HG03159 (cell line): ENCODE results near the gene HNRNPLL.
"Not testable (repeated sequence)": the region's sequence is repeated elsewhere in the genome, so short reads cannot be mapped to it uniquely, and the experiment has no call there.

ENCODE experiments used
- ATAC-seq: cut with Tn5 transposase; IDR thresholded peaks from one replicate; pipeline ENCODE4 v1.9.1; 2021; ENCODE audit warnings: mild to moderate bottlenecking, moderate library complexity; ENCODE audit not compliant: unreplicated experiment

Gene HNRNPLL

DNA sequence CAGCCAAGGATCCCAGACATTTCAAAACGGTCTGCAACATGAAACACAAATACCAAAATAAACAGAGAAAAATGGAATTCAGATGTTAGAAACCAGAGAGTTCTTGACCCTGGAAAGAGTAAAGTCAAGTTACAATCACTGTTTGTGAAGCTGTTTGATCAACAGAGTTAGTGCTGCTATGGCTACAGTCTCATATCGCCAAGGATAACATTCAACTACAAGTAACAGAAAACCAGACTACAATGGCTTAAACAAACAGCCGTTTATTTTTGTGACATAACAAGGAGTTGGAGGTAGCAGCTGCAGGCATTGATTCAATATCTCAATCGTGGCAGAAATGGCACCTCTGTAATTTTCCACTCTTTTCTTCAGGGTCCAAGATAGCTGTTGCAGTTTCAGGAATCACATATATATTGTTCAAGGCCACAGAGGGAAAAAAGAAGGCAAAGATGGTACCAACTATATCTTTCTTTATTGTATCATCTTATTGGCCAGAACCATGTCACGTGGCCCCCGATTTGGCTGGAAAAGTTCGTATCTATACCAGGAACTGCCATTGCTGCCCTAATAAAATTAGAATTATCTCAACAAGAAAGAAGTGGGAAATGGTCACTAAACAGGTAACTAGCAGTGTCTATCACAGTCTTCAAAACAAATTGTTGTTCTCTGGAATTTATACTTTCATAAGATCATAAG, 17.7 kb upstream of the HNRNPLL start:
- ATAC-seq: no peak

DNA sequence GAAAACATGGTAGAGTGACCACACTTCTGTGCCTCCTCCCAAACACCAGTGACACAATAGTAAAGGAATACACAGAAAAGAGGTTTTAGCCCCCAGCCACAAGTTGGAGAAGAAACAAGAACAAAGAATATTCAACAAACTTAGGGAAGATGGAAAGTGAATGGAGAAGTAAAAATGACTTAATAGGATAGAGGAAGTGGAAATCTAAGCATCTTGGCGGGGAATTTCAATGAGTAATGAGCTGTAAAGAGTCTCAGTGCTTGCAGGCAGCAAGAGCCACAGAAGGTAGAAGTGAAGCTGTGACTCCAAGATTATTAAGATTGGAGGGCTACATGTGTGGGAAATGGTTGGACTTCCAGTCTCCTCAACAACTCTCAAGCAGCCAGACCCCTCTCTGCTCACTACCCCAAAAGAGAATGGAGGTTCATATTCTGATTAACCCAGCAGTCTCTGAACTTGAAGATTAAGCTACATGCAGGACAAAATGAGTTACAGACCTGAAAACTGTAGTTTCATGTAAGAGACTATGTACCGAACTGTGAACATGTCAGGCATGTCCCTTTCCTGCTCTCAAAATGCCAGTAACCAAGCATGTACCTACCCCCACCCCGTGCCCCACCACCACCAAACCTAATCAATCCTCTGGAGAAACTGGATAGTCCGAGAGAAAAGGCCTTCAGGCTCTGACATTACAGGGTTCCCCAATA, 16.9 kb upstream of the HNRNPLL start:
- peak; percentile 61 for ATAC-seq

DNA sequence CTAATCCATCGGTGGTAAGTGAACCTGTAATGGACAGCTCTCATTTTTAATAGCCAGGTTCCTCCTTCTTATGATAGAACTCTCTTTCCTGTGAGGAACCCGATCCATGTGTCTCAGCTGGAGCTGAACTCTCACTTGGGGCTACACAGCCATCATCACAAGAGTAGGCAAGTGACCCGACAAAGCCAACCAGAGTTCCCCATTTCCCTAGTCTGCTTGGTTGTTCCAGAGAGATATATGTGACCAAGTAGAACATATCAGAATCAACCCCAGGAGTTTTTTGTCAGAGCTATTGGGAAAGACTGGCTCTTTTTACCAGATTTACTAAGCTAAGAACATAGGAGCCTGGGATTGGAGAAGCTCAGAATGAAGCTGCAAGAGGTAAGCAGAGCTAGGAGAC, 14.6 kb upstream of the HNRNPLL start:
- no peak for ATAC-seq

DNA sequence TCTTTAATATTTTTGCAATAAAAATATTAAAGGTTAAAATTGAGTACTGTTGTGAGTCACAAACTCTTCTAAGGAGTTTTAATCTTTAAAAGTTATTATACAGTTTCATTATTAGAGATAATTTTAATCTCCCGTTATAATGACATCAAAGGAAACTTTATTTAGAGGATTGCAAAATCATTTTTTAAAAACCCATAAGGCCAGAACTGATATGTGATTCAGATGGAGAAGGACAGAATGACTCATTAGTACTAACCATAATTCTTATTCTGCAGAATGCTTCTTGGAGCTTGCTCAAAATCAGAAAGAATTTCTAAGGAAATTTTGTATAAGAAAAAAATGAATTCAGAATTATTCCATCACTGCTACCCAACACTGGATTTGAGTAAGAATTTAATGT, 12.5 kb upstream of the HNRNPLL start:
- no peak for ATAC-seq

- ATAC-seq: no peak
Observed at GRCh38 chr2:38613849-38614213, 11.1 kb upstream of the HNRNPLL start.

DNA sequence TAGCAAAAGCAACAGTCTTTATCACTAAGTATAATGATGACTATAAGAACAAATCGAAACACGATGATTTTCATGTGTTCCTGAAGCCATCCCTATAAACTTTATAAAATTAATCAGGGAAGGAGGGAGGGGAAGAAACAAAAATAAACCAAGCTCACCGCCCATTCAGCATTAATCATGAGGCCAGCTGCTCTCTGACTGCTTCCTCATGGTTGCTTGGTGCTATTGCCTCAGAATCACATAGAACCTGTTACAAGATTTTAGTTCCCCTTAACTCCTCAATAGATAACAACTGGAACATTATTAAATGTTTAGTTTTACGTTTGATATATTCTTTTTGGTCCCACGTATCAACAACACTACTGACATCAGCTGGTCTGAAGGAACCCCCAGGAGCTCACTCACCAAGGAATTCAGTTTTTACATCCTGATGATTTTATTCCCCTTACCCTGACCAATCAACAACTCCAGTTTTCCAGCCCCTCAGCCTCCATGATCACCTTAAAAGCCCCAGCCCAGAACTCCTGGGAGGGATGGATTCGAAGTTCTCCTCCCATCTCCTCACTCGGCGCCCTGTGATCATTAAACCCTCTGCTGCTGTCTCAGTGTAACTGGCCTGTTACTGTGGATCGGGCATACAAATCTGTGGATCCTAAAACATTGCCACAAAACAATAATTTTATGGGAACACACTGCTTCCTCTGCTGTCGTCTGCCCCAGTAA, 10.6 kb upstream of the HNRNPLL start:
- no peak for ATAC-seq

GRCh38 chr2:38610851-38611801, 8.4 kb upstream of the HNRNPLL start:
- ATAC-seq: peak; percentile 56

- ATAC-seq: not testable (repeated sequence)
Observed at GRCh38 chr2:38609246-38609645, 6.5 kb upstream of the HNRNPLL start.

- ATAC-seq: no peak
Observed at GRCh38 chr2:38608755-38609154, 6.0 kb upstream of the HNRNPLL start.

DNA sequence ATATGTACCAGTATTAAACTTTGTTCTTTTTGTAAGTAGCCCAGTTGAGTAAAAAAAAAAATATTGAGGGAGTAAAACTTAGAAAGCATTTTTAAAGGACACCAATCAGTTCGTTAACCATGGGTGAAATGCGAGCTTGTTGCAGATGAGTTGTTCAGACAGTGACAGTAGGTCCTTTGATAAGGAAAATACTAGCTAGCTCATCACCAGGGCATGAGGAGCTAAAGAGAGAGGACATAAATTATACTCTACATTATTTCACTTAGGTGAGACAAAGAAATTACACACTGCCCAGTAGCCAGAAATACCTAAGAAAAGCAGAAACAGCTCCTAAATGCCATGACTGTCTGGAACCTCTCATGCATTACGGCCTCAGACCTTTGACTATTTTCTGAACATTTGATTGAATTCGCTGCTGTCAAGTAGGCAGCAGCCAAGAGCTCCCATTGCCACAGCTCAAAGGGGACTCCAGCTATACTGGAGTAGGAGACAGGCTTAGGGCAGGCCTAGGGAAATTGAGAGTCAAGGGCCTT, 2.6 kb upstream of the HNRNPLL start:
- ATAC-seq: no peak

DNA sequence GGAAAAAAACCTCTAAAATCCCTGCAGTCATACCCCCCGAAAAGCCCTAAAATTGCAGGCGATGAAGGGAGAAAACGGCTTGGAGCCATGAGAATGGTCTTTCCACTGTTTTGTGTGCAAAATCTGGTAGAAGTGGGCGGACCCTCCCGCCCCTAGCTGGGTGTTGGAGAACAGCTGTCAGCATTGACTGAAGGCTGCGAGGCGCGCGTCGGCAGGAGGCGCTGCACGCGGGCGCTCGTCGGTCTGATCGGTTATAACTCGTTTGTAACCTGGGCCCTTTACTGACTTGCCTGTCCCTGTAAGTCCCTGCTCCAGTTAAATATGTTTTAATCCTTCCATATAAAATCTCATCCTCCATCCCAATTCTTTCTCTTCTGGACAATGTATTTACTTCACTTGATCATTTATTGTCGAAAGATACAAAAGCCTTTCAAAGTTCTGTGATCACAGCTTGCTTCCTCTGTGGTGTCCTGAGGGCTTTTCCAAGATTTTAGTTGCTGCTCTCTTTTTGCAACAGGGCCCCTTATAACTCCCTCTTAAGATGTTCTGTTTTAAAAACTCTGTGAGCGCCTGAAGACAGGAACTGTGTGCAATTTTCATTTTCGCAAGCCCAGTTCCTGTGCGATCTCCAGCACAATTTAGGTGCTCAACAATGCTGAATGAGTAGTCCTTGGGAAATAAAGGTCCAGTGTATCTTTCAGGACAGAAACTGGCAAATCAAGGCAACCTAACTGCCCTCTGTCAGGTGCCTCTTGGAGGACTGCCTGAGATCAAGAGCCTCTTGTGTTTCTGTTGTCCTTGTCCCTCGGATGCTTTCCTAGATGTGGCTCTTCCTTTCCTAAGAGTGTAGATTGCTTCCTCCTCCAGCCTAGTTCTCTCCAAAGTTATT, 918 bp upstream of the HNRNPLL start:
- ATAC-seq: peak; percentile 43

DNA sequence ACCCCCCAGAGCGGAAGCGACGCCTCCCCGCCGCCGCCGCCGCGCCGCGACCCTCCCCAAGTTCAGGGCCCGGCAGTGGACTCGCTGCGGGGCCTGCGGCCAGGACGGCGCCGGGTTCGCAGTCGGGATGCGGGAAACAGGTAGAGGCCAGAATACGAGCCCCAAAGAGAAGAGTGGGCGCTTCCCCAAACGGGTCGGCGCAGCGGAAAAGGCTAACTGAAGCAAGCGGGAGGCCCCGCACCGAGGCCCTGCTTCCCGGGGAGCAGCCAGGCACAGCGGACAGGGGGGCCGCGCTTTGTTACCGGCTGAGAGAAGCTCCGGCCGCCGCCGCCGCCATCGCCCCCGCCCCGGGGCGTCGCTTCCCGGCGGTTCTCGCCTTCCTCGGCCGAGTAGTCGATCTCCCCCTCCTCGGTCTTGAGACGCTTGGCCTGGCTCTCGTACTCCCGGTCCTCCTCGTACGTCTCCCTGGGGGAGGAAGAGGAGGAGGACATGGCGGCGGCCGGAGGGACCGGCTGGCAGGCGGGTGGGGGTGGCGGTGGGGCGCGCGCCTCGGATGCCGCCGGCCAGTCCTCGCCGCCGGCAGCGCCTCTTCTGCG, 494 bp downstream of the HNRNPLL start:
- peak; percentile 16 for ATAC-seq

DNA sequence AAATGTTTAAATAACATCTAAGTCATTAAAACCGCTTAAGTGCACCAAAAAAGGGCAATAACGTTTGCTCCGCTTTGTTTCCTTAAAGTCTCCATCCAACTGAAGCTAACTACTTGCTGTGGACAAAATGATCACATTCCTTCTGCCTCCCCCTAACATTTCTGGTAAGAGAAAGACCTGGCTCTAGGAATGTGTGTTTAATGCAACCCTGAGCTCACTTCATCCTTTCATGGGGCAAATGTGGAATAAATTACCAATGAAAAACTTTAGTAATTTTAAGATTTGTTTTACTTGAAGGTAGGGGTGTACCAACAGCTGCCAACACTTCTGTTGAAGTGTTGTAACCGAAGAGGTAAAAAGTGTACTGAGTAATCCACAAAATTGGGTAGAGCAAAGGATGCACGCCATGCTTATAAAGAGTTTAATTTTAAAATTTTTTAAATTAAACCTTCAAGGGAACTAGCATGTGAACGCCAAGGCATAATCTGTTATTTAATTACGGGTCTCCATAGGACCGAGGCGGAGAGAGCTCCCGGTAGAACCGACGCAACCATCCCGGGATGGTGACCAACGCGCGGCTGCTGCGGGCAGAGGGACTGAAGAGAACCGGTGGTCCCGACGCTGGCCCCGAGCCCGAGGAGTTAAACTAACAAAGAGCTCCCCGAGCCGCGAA, 1.1 kb downstream of the HNRNPLL start:
- no peak for ATAC-seq

DNA sequence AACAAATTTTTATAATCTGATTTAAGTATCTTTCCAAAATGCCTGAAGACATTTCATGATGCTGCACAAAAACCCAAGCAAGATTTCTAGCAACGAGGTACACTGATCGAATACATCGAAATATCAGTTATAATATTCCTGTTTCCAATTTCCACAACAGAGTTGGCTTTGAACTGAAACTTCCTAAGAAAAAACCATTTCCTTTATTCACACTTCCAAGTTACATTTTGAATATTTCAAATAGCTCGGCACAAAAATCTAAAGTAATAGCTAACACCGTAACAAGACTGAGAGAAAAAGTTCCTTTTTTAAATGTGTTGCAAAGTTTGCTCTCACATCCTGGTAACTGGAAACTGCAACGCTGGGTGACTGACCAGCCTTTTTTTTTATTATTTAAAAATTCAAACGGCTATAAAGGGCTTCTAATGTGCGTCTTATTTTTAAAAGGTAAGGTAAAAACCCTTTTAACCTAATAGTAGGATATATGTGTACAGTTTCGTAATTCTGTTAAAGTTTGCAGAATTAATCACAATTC, 1.7 kb downstream of the HNRNPLL start:
- no peak for ATAC-seq

DNA sequence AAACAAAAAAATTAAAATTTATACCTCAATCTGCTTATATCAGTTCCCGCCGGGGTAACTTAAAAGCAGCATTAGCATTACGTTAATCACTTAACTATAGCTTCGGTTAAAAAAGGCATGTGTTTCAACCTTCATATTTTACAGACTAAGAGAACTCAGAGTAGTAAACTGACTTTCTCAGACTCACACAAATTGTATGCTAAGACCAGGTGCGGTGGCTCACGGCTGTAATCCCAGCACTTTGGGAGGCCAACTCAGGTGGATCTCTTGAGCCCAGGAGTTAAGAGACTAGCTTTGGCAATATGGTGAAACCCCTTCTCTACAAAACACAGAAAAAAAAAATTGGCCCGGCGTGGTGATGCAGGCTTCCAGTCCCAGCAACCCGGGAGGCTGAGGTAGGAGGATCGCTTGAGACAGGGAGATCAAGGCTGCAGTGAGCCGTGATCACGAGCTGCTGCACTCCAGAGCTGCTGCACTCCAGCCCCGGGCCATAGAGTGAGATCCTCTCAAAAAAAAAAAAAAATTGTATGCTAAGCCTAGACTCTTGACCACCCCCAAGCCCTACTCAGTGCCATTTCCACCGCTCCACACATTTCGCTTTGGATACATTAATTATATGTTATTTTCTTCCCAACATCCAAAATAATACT, 2.4 kb downstream of the HNRNPLL start:
- no peak for ATAC-seq

- no peak for ATAC-seq
Observed at GRCh38 chr2:38599706-38600105, 3.0 kb downstream of the HNRNPLL start.

GRCh38 chr2:38598991-38599295, 3.8 kb downstream of the HNRNPLL start:
- no peak for ATAC-seq
